ENCODE results near the gene AOC3.

- no peak for TF ChIP-seq POLR2A (IDR thresholded peaks at IDR 0.05)
- TF ChIP-seq, protein P1, sequence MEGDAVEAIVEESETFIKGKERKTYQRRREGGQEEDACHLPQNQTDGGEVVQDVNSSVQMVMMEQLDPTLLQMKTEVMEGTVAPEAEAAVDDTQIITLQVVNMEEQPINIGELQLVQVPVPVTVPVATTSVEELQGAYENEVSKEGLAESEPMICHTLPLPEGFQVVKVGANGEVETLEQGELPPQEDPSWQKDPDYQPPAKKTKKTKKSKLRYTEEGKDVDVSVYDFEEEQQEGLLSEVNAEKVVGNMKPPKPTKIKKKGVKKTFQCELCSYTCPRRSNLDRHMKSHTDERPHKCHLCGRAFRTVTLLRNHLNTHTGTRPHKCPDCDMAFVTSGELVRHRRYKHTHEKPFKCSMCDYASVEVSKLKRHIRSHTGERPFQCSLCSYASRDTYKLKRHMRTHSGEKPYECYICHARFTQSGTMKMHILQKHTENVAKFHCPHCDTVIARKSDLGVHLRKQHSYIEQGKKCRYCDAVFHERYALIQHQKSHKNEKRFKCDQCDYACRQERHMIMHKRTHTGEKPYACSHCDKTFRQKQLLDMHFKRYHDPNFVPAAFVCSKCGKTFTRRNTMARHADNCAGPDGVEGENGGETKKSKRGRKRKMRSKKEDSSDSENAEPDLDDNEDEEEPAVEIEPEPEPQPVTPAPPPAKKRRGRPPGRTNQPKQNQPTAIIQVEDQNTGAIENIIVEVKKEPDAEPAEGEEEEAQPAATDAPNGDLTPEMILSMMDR (IDR thresholded peaks at IDR 0.05) = no peak
Measured at GRCh38 chr17:42866631-42867575, 15.9 kb downstream of the AOC3 start.
